Neural crest cell (in vitro differentiated cells): ENCODE measurements around the gene BID. TPM values are rescaled to one million over a fixed set of nuclear protein-coding genes. Genes with fewer than 3 reads are reported as not detected.

Source experiments
- DNase-seq: peaks from one replicate; pipeline ENCODE4 v3.0.0; 2021; ENCODE audit warnings: low read depth, mixed read lengths, low spot score
- H3K27ac Mint-ChIP-seq: one replicate; pipeline ENCODE4 v1.8.0; 2021; ENCODE audit warnings: mild to moderate bottlenecking, mixed read lengths; ENCODE audit not compliant: unreplicated experiment
- H3K27me3 Mint-ChIP-seq: 2 replicates; pipeline ENCODE4 v1.8.0; 2021; ENCODE audit warnings: low read depth, mild to moderate bottlenecking, mixed read lengths
- H3K36me3 Mint-ChIP-seq: 2 replicates; pipeline ENCODE4 v1.8.0; 2021; ENCODE audit warnings: low read depth, mild to moderate bottlenecking, mixed read lengths
- H3K4me1 Mint-ChIP-seq: 2 replicates; pipeline ENCODE4 v1.8.0; 2021; ENCODE audit warnings: mixed read lengths
- H3K4me3 Mint-ChIP-seq: one replicate; pipeline ENCODE4 v1.8.0; 2021; ENCODE audit warnings: mild to moderate bottlenecking, mixed read lengths
- H3K9me3 Mint-ChIP-seq: 2 replicates; pipeline ENCODE4 v1.8.0; 2021; ENCODE audit warnings: mixed read lengths
- CTCF ChIP-seq: fragments of 200-600 bp; sonication (generic); conservative IDR thresholded peaks from 2 replicates; pipeline ENCODE4 v1.5.0; 2021; ENCODE audit warnings: antibody characterized with exemption, mild to moderate bottlenecking
- total RNA-seq: library from RNA; stranded (reverse); gene quantifications from 2 replicates; pipeline ENCODE4 v1.2.1, GENCODE V29; 2021

Gene BID
- total RNA-seq, 1 donor from 2014 or later, result 26.5 TPM

DNA sequence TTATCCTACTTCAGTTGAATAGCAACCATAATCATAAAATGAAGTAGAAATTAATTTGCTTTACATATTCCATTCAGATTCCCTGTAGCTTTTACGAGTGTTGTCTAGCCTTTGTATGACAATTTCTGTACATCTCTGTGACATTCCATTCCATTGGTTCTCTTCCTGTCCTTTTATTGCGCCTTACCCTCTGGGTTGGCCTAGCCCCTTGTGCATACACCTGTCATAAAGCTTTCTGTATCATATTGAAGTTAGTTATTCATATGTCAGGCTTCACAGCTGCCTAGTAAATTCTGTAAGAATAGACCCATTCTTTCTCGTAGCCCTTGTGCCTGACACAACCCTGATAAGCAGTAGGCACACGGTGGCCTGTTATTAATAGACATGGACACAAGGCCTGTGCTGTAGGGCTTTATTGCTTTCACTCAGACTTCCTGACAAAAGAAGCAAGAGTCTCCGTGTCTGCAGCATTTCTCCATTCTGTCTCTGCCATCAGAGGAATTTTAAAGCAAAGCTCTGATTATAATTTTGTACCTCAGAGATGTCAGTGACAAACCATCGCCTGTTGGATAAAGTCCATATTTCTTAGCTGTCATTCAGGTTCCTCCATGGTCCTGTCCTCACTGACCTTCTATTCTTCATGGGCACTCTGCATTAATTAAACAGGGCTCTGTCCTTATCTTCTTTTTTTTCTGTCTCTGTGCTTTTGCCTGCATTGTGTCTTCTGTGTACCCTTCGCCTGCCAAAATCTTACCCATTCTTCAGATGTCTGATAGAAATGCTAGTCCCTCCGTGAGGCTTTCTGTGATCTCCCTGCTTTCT lies 49.4 kb downstream of the BID start:
- TF ChIP-seq CTCF, result no peak
- H3K36me3 Mint-ChIP-seq, result peaks cover 8% of the 10 kb centered on the region

GRCh38 chr22:17724241-17724640 lies 50.0 kb downstream of the BID start:
- TF ChIP-seq CTCF, result no peak
- Mint-ChIP-seq H3K9me3 (no peaks in the 10 kb centered on the region), H3K4me3 (no peak overlapping the region), H3K36me3 (peaks cover 5% of the 10 kb centered on the region), H3K27ac (no peak overlapping the region), H3K27me3 (no peaks in the 10 kb centered on the region), H3K4me1 (peaks cover 20% of the 10 kb centered on the region)
- DNase-seq, result no peak

More for the DNA sequence above, 49.4 kb downstream of the BID start:
- H3K9me3 Mint-ChIP-seq, result no peaks in the 10 kb centered on the region
- no peak overlapping the region for H3K4me3 Mint-ChIP-seq
- peak overlapping the region; percentile 9 for H3K27ac Mint-ChIP-seq
- H3K4me1 Mint-ChIP-seq, result peaks cover 20% of the 10 kb centered on the region
- no peaks in the 10 kb centered on the region for H3K27me3 Mint-ChIP-seq
- DNase-seq, result no peak

GRCh38 chr22:17719911-17720310 lies 54.4 kb downstream of the BID start:
- H3K4me3 Mint-ChIP-seq, result no peak overlapping the region
- no peak for TF ChIP-seq CTCF
- DNase-seq, result no peak
- H3K9me3 Mint-ChIP-seq, result no peaks in the 10 kb centered on the region
- H3K4me1 Mint-ChIP-seq, result peaks cover 8% of the 10 kb centered on the region
- H3K36me3 Mint-ChIP-seq, result no peaks in the 10 kb centered on the region
- no peaks in the 10 kb centered on the region for H3K27me3 Mint-ChIP-seq
- H3K27ac Mint-ChIP-seq, result peak overlapping the region; percentile 77

- Mint-ChIP-seq H3K36me3 (no peaks in the 10 kb centered on the region), H3K4me1 (no peaks in the 10 kb centered on the region)
Observed at GRCh38 chr22:17717708-17718107, 56.6 kb downstream of the BID start.

GRCh38 chr22:17716529-17716928 lies 57.7 kb downstream of the BID start:
- TF ChIP-seq CTCF, result no peak
- Mint-ChIP-seq H3K4me3 (no peak overlapping the region), H3K4me1 (no peaks in the 10 kb centered on the region), H3K27me3 (no peaks in the 10 kb centered on the region), H3K9me3 (no peaks in the 10 kb centered on the region), H3K36me3 (no peaks in the 10 kb centered on the region), H3K27ac (no peak overlapping the region)
- DNase-seq, result no peak

More at GRCh38 chr22:17717708-17718107, 56.6 kb downstream of the BID start:
- Mint-ChIP-seq H3K27ac (no peak overlapping the region), H3K27me3 (no peaks in the 10 kb centered on the region), H3K4me3 (no peak overlapping the region), H3K9me3 (no peaks in the 10 kb centered on the region)
- no peak for TF ChIP-seq CTCF
- no peak for DNase-seq
